Vagina (tissue), 2 donors: ENCODE data around the gene TUBB1.

Experiments used
- CTCF ChIP-seq, 3 experiments: fragments of 450-650 bp in 2 of 3; fragments of 200-600 bp in 1 of 3; sonication (generic) in 1 of 3; IDR thresholded peaks; one replicate each; pipeline ENCODE4 v1.5.1; 2017 to 2019; ENCODE audit warnings: antibody characterized with exemption in 3 of 3, mild to moderate bottlenecking in 2 of 3, moderate library complexity in 2 of 3
- POLR2A ChIP-seq, 2 donors: fragments of 450-650 bp; IDR thresholded peaks; one replicate each; pipeline ENCODE4 v1.6.1; 2017; ENCODE audit warnings: antibody characterized with exemption in 2 of 2, mild to moderate bottlenecking in 2 of 2, moderate library complexity in 2 of 2

GRCh38 chr20:58986968-58987517, 32.2 kb upstream of the TUBB1 start:
- TF ChIP-seq CTCF (IDR thresholded peaks at IDR 0.05) (no peak), POLR2A (IDR thresholded peaks at IDR 0.05) (no peak)
